Neural progenitor cell (in vitro differentiated cells): ENCODE measurements around the gene ZFP36L2.

Experiments
- CTCF ChIP-seq: fragments of 200-600 bp; sonication (generic); IDR thresholded peaks from 2 replicates; pipeline ENCODE4 v1.5.1; 2017; ENCODE audit warnings: antibody characterized with exemption, mild to moderate bottlenecking
- EZH2 ChIP-seq: fragments of 200-600 bp; sonication (generic); IDR thresholded peaks from 2 replicates; pipeline ENCODE4 v1.6.1; 2017; ENCODE audit warnings: antibody characterized with exemption, mild to moderate bottlenecking, moderate library complexity
- EZH2phosphoT487 ChIP-seq: fragments of 200-600 bp; sonication (generic); IDR thresholded peaks from 2 replicates; pipeline ENCODE4 v1.6.1; 2017; ENCODE audit warnings: antibody characterized with exemption

- TF ChIP-seq CTCF (no peak), EZH2 (no peak), EZH2phosphoT487 (no peak)
Observed at GRCh38 chr2:43262951-43263350, 36.5 kb upstream of the ZFP36L2 start.
